ENCODE results near the gene ANGPTL7. TPM values are rescaled to one million over a fixed set of nuclear protein-coding genes. Genes with fewer than 3 reads are reported as not detected.
A peak's percentile ranks its signal among the peaks of the same experiment; 100 is the strongest.

ANGPTL7 gene
- total RNA-seq, 1 donor from 2014 or later = 8.6 TPM

DNA sequence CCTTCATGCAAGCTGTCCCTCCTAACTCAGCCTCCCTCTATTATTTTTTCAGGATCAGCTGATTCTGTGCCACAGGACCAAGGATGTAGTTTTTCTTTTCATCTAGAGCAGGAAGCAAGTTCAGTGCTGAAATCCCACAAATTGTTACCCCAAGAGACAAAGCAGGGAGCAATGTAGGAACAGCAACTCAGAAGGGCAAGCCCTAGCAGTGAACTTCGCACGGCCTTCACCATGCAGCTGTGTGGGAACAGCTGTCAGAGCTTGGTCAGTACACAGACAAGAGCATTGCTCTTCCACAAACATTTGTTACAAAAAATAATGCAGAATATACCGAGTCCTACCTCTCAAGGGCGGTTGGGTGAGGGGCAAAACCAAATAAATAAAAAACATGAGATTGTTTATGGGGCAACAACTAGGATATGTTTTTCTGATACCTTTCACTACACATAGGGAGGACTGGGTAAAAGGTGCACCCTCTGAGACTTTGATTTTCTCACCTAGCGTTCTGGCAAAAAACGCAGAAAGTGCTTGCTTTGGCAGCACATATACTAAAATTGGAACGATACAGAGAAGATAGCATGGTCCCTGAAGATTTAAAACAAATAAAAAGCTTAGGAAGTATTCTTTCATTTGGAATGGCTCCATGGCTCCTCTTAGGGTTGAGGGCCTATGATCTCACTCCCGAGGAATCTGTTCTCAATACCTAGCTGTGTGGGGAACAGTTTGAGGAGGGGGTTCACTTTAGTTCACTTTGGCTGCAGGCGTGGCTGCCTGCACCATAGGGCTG lies 37.1 kb upstream of the ANGPTL7 start:
- no peak for DNase-seq (ENCODE audit: extremely low spot score in 2 of 2)
- H3K27ac ChIP-seq = no peak overlapping the region
- no peak for TF ChIP-seq POLR2A (IDR thresholded peaks at IDR 0.05)
- TF ChIP-seq, protein P1, sequence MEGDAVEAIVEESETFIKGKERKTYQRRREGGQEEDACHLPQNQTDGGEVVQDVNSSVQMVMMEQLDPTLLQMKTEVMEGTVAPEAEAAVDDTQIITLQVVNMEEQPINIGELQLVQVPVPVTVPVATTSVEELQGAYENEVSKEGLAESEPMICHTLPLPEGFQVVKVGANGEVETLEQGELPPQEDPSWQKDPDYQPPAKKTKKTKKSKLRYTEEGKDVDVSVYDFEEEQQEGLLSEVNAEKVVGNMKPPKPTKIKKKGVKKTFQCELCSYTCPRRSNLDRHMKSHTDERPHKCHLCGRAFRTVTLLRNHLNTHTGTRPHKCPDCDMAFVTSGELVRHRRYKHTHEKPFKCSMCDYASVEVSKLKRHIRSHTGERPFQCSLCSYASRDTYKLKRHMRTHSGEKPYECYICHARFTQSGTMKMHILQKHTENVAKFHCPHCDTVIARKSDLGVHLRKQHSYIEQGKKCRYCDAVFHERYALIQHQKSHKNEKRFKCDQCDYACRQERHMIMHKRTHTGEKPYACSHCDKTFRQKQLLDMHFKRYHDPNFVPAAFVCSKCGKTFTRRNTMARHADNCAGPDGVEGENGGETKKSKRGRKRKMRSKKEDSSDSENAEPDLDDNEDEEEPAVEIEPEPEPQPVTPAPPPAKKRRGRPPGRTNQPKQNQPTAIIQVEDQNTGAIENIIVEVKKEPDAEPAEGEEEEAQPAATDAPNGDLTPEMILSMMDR (IDR thresholded peaks at IDR 0.05) = no peak
- no peak for TF ChIP-seq POLR2AphosphoS5 (IDR thresholded peaks at IDR 0.05; ENCODE audit: insufficient read depth in 1 of 2, low read depth in 1 of 2)
- no peak overlapping the region for H3K4me3 ChIP-seq
- intact Hi-C loops (cut with DNase I) = no loop called here
- peaks cover 0 to 16% of the 10 kb centered on the region in 2 donors for H3K36me3 ChIP-seq
- no peaks in the 10 kb centered on the region for H3K27me3 ChIP-seq
- H3K4me1 ChIP-seq = peaks cover 4% of the 10 kb centered on the region
- no peaks in the 10 kb centered on the region for H3K9me3 ChIP-seq

DNA sequence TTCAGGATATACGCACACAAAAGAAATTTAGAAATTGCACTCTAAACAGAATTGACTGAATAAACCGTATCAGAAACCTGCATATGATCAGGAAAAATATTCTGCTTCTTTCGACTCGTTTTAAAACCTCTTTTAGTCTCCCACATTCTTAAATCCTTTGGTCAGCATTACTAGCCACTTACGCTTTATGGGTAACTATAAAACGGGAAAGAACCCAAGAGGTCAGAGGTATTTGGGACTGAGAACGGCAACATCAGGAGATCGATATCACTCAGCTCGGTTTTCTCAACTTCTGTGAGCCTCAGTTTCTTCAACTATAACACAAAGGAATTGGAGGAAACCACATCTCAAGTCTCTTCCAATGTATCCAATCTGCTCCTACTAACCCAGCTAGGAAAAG lies 36.4 kb upstream of the ANGPTL7 start:
- intact Hi-C loops (cut with DNase I) = no loop called here
- Histone ChIP-seq H3K9me3 (no peaks in the 10 kb centered on the region), H3K36me3 (peaks cover 0 to 16% of the 10 kb centered on the region in 2 donors), H3K4me3 (no peak overlapping the region), H3K27me3 (no peaks in the 10 kb centered on the region), H3K27ac (no peak overlapping the region), H3K4me1 (peaks cover 12% of the 10 kb centered on the region)
- DNase-seq (ENCODE audit: extremely low spot score in 2 of 2) = no peak
- TF ChIP-seq POLR2AphosphoS5 (IDR thresholded peaks at IDR 0.05; ENCODE audit: insufficient read depth in 1 of 2, low read depth in 1 of 2) (no peak), POLR2A (IDR thresholded peaks at IDR 0.05) (no peak)
- TF ChIP-seq, protein P1 (IDR thresholded peaks at IDR 0.05) = no peak

DNA sequence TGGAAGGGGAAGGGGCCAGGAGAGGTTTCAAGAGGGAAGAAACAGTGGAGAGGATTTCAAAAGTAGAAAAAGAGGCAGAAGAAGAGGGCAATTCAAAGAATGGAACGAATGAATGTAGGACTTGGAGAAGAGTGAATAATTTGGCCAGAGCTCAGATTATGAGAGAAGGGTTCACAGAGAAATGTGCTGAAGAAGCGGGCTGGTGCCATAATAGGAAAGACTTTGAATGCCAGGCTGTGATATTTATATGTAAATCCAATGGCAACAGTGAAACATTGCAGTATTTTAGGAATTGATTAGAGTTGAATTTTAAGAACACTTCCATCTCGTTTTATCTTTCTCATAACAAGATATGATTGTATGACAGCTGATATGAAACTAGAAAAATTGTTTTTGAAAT lies 36.0 kb upstream of the ANGPTL7 start:
- no peaks in the 10 kb centered on the region for H3K27me3 ChIP-seq
- DNase-seq (ENCODE audit: extremely low spot score in 2 of 2) = no peak
- peaks cover 16% of the 10 kb centered on the region for H3K4me1 ChIP-seq
- no peaks in the 10 kb centered on the region for H3K9me3 ChIP-seq
- intact Hi-C loops (cut with DNase I) = no loop called here
- TF ChIP-seq POLR2A (IDR thresholded peaks at IDR 0.05) = no peak
- TF ChIP-seq, protein P1 (IDR thresholded peaks at IDR 0.05) = no peak
- no peak for TF ChIP-seq POLR2AphosphoS5 (IDR thresholded peaks at IDR 0.05; ENCODE audit: insufficient read depth in 1 of 2, low read depth in 1 of 2)
- H3K27ac ChIP-seq = no peak overlapping the region
- peaks cover 0 to 16% of the 10 kb centered on the region in 2 donors for H3K36me3 ChIP-seq
- H3K4me3 ChIP-seq = no peak overlapping the region

DNA sequence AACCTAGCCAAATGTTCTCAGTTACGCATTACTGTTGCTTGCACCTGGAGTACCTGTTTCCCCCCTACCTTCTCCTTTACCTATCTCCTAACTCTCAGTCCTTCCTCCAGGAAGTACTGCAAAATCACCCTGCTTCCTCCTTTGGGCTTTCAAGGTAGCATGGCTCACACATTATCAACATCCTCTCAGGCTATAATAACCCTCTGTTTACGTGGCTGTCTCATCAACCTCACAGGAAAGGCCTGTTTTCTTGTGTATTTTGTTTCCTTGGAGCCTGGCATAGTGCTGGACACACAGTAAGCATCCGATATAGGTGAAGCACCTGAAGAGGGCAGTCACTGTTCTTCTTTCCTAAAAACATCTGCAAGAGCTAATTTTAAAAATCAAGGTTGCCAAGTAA lies 32.7 kb upstream of the ANGPTL7 start:
- Histone ChIP-seq H3K36me3 (peaks cover 0 to 9% of the 10 kb centered on the region in 2 donors), H3K27ac (no peak overlapping the region), H3K4me1 (peaks cover 30% of the 10 kb centered on the region), H3K27me3 (no peaks in the 10 kb centered on the region), H3K9me3 (no peaks in the 10 kb centered on the region), H3K4me3 (no peak overlapping the region)
- intact Hi-C loops (cut with DNase I) = no loop called here
- DNase-seq (ENCODE audit: extremely low spot score in 2 of 2) = no peak
- TF ChIP-seq, protein P1 (IDR thresholded peaks at IDR 0.05) = no peak
- no peak for TF ChIP-seq POLR2A (IDR thresholded peaks at IDR 0.05)
- no peak for TF ChIP-seq POLR2AphosphoS5 (IDR thresholded peaks at IDR 0.05; ENCODE audit: insufficient read depth in 1 of 2, low read depth in 1 of 2)

DNA sequence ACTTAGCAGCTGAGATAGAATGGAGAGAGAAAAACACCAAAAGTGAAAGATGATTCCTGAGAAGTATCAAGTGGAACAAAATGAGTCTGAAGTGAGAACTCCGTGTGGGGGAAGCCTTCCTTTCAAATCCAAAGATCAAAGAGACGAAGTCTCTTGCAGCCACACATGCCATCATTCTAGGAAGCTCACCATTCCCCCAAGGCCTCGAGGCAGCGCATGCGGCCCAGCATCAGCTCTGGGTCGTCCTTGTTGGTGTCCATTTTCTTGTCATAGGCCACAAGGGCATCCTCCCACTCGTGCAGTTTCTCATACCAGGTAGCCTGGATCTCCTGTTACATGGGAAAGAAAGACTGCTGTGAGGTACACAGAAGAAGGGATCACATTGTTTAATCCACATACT lies 32.2 kb upstream of the ANGPTL7 start:
- no peak overlapping the region for H3K4me3 ChIP-seq
- intact Hi-C loops (cut with DNase I) = no loop called here
- peak overlapping the region; percentile 41 for H3K27ac ChIP-seq
- no peaks in the 10 kb centered on the region for H3K9me3 ChIP-seq
- TF ChIP-seq, protein P1 (IDR thresholded peaks at IDR 0.05) = no peak
- TF ChIP-seq POLR2AphosphoS5 (IDR thresholded peaks at IDR 0.05; ENCODE audit: insufficient read depth in 1 of 2, low read depth in 1 of 2) (no peak), POLR2A (IDR thresholded peaks at IDR 0.05) (no peak)
- peaks cover 0 to 9% of the 10 kb centered on the region in 2 donors for H3K36me3 ChIP-seq
- no peak for DNase-seq (ENCODE audit: extremely low spot score in 2 of 2)
- H3K4me1 ChIP-seq = peaks cover 30% of the 10 kb centered on the region
- H3K27me3 ChIP-seq = no peaks in the 10 kb centered on the region

Measured in vagina (tissue), 2 donors.